GM12875 (cell line): ENCODE results near the gene GRIK3.
A peak's percentile ranks its signal among the peaks of the same experiment; 100 is the strongest.

Experiments
- H3K4me3 ChIP-seq: one replicate; pipeline ENCODE4 v1.5.1; 2011; ENCODE audit warnings: low read depth, low read length, control low read depth
- TF ChIP-seq, protein P1 (sequence below): IDR thresholded peaks from 2 replicates; pipeline ENCODE4 v1.5.1; 2011; ENCODE audit warnings: low read depth, mild to moderate bottlenecking, control low read depth, inconsistent platforms, low read length, moderate library complexity, borderline replicate concordance; ENCODE audit not compliant: insufficient read depth

GRIK3 gene

DNA sequence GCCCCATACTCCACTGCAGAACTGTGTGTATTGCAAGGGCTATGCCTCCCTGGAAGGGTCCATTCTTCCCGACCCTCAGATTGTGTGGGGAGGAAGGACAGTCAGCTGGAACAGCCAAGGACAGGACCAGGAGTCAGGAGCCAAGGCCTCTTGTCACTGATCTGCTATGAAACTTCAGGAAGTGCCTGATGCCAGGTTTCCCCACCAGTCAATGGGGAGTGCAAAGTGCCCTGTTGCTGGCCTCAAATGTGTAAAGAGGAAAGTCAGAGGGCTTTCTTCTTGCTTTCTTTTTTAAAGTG lies 168.8 kb downstream of the GRIK3 start:
- TF ChIP-seq, protein P1, sequence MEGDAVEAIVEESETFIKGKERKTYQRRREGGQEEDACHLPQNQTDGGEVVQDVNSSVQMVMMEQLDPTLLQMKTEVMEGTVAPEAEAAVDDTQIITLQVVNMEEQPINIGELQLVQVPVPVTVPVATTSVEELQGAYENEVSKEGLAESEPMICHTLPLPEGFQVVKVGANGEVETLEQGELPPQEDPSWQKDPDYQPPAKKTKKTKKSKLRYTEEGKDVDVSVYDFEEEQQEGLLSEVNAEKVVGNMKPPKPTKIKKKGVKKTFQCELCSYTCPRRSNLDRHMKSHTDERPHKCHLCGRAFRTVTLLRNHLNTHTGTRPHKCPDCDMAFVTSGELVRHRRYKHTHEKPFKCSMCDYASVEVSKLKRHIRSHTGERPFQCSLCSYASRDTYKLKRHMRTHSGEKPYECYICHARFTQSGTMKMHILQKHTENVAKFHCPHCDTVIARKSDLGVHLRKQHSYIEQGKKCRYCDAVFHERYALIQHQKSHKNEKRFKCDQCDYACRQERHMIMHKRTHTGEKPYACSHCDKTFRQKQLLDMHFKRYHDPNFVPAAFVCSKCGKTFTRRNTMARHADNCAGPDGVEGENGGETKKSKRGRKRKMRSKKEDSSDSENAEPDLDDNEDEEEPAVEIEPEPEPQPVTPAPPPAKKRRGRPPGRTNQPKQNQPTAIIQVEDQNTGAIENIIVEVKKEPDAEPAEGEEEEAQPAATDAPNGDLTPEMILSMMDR: no peak
- no peak overlapping the region for H3K4me3 ChIP-seq

DNA sequence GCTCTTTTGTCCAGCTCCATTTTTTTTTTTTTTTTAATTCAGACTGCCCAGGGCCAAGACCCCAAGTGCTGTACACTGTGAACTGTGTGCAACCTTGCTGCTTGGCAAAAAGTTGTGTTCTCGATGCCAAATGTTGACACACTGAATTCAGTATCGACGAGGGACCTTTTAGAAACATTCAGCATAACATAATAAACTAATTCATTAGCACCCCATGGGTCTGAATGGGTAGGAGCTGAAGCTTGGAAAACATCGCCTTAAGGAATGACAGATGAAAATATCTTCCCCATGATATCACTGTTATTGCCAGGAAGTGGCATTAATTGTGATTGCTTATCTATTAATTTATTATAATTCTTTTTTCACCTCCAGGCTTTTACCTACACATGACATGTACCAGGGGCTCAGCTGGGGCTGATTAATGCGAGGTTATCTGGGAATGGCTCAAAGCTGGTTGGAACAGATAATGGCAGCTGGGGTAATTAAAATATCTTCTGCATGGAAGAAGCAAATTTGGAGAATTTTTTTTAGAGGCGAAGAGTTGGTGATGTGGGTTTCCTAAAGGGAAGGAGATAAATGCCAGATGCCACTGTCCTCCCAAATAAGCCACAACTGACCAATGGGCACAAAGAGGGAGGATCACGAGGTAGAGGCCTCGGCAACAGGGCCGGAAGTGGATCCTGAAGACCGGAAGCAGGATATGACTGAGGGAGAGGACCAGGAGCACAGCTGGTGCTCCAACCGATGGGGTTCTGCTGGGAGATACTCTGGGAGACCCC lies 169.3 kb downstream of the GRIK3 start:
- TF ChIP-seq, protein P1: no peak
- H3K4me3 ChIP-seq: no peak overlapping the region

DNA sequence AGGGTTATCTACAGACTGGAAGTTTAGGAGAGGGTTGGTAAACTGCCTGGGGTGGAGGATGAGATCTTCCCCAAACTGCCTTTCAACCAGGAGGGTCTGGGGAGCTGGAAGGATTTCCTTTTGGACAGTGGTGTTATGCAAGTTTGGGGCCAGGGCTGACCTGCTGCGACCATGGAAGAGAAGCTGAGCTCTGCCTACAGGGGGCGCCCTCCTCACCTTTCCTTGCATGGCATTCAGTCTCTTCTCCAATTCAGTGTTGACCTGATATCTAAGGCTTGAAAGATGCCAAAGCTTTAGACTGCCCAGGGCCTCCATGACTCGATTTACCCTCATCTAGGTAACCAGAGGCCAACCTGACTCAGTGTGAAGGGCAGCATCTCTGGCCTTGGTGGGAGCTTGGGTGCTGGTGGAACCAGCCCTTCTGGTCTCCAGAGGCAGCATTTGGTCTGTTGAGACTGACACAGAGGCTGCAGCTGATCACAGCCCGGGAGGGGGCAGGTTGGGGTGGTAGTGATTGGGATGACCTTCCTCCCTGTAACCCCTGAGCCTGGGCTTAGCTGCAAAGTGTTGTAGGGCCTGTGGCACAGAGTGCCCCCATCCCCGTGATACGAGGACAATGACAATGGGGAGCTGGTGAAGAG lies 170.0 kb downstream of the GRIK3 start:
- TF ChIP-seq, protein P1: peak; percentile 82
- H3K4me3 ChIP-seq: no peak overlapping the region

- TF ChIP-seq, protein P1: no peak
- H3K4me3 ChIP-seq: no peak overlapping the region
Observed at GRCh38 chr1:36863500-36863899, 170.8 kb downstream of the GRIK3 start.

GRCh38 chr1:36863061-36863460 lies 171.3 kb downstream of the GRIK3 start:
- TF ChIP-seq, protein P1: no peak
- H3K4me3 ChIP-seq: no peak overlapping the region

- no peak overlapping the region for H3K4me3 ChIP-seq
- TF ChIP-seq, protein P1: no peak
Observed at GRCh38 chr1:36861375-36861774, 172.9 kb downstream of the GRIK3 start.

DNA sequence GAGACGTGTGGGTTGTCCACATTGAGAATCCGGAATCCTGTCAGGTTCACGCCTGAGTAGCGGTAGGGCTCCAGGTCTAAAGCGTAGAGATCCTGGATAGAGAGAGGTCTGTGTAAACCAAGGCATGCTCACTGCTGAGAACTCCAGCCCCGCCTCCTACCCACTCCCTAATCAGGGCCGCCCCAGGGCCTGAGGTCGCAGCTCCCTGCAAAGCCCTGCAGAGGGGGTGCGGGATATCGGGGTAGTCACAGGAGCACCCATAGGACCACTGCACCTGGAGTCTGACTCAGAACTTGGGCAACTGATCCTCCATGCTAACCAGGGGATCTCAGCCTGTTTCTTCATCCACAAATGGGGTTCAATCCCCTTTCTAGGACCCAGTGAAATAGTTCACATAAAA lies 174.4 kb downstream of the GRIK3 start:
- TF ChIP-seq, protein P1: no peak
- H3K4me3 ChIP-seq: no peak overlapping the region
